ENCODE measurements around the gene URAD.

The URAD gene

GRCh38 chr13:27973961-27974662 is 14.4 kb downstream of the URAD start:
- DNase-seq (ENCODE audit: insufficient read length, low spot score) (no peak), FAIRE-seq (no peak)
- TF ChIP-seq CTCF (IDR thresholded peaks at IDR 0.05; ENCODE audit: insufficient read depth, missing control alignments): no peak

- FAIRE-seq (no peak), DNase-seq (ENCODE audit: insufficient read length, low spot score) (no peak)
- no peak for TF ChIP-seq CTCF (IDR thresholded peaks at IDR 0.05; ENCODE audit: insufficient read depth, missing control alignments)
Observed at GRCh38 chr13:27973291-27973690, 15.2 kb downstream of the URAD start.

GRCh38 chr13:27972478-27972820 is 16.0 kb downstream of the URAD start:
- DNase-seq (ENCODE audit: insufficient read length, low spot score) (no peak), FAIRE-seq (no peak)
- no peak for TF ChIP-seq CTCF (IDR thresholded peaks at IDR 0.05; ENCODE audit: insufficient read depth, missing control alignments)

- TF ChIP-seq CTCF (IDR thresholded peaks at IDR 0.05; ENCODE audit: insufficient read depth, missing control alignments): no peak
- FAIRE-seq: no peak
- DNase-seq (ENCODE audit: insufficient read length, low spot score): no peak
Observed at GRCh38 chr13:27971776-27972477, 16.6 kb downstream of the URAD start.

GRCh38 chr13:27971236-27971645 is 17.3 kb downstream of the URAD start:
- no peak for TF ChIP-seq CTCF (IDR thresholded peaks at IDR 0.05; ENCODE audit: insufficient read depth, missing control alignments)
- FAIRE-seq (no peak), DNase-seq (ENCODE audit: insufficient read length, low spot score) (no peak)

GRCh38 chr13:27970382-27971235 is 17.9 kb downstream of the URAD start:
- DNase-seq (ENCODE audit: insufficient read length, low spot score) (no peak), FAIRE-seq (no peak)
- TF ChIP-seq CTCF (IDR thresholded peaks at IDR 0.05; ENCODE audit: insufficient read depth, missing control alignments): no peak
